ENCODE measurements around the gene CYP2S1. TPM values are rescaled to one million over a fixed set of nuclear protein-coding genes. Genes with fewer than 3 reads are reported as not detected.

The CYP2S1 gene
- total RNA-seq, 1 donor from 2014 or later = not detected

GRCh38 chr19:41156207-41156606, 36.8 kb upstream of the CYP2S1 start:
- Mint-ChIP-seq H3K4me3 (no peak overlapping the region), H3K9me3 (peaks cover 4% of the 10 kb centered on the region), H3K36me3 (ENCODE audit: low read depth) (no peaks in the 10 kb centered on the region), H3K4me1 (no peaks in the 10 kb centered on the region), H3K27ac (no peak overlapping the region), H3K27me3 (peaks cover 8% of the 10 kb centered on the region)
- intact Hi-C loops (cut with micrococcal nuclease) = no loop called here
- no peak for TF ChIP-seq CTCF (IDR thresholded peaks at IDR 0.05)
- ChIA-PET POLR2A (no interaction called here), CTCF (no interaction called here)
- ATAC-seq (ENCODE audit: low read depth) (no peak), DNase-seq (no peak)

- Mint-ChIP-seq H3K4me3 (no peak overlapping the region), H3K27ac (no peak overlapping the region), H3K4me1 (no peaks in the 10 kb centered on the region), H3K27me3 (peaks cover 8% of the 10 kb centered on the region), H3K36me3 (ENCODE audit: low read depth) (no peaks in the 10 kb centered on the region), H3K9me3 (peaks cover 4% of the 10 kb centered on the region)
- ChIA-PET POLR2A (no interaction called here), CTCF (no interaction called here)
- TF ChIP-seq CTCF (IDR thresholded peaks at IDR 0.05) = no peak
- DNase-seq = no peak
- no peak for ATAC-seq (ENCODE audit: low read depth)
- intact Hi-C loops (cut with micrococcal nuclease) = no loop called here
Observed at GRCh38 chr19:41159881-41160280, 33.1 kb upstream of the CYP2S1 start.

- intact Hi-C loops (cut with micrococcal nuclease) = no loop called here
- ChIA-PET POLR2A (no interaction called here), CTCF (no interaction called here)
- Mint-ChIP-seq H3K36me3 (ENCODE audit: low read depth) (no peaks in the 10 kb centered on the region), H3K4me3 (no peak overlapping the region), H3K4me1 (no peaks in the 10 kb centered on the region), H3K9me3 (no peaks in the 10 kb centered on the region), H3K27me3 (peaks cover 2% of the 10 kb centered on the region), H3K27ac (no peak overlapping the region)
- TF ChIP-seq CTCF (IDR thresholded peaks at IDR 0.05) = no peak
- ATAC-seq (ENCODE audit: low read depth) (no peak), DNase-seq (no peak)
Observed at GRCh38 chr19:41161903-41162302, 31.1 kb upstream of the CYP2S1 start.

GRCh38 chr19:41166944-41167804, 25.8 kb upstream of the CYP2S1 start:
- TF ChIP-seq CTCF (IDR thresholded peaks at IDR 0.05) = no peak
- DNase-seq (no peak), ATAC-seq (ENCODE audit: low read depth) (no peak)
- Mint-ChIP-seq H3K36me3 (ENCODE audit: low read depth) (no peaks in the 10 kb centered on the region), H3K27me3 (peaks cover 2% of the 10 kb centered on the region), H3K4me1 (no peaks in the 10 kb centered on the region), H3K4me3 (no peak overlapping the region), H3K27ac (no peak overlapping the region), H3K9me3 (no peaks in the 10 kb centered on the region)
- ChIA-PET POLR2A (no interaction called here), CTCF (no interaction called here)
- intact Hi-C loops (cut with micrococcal nuclease) = no loop called here

GRCh38 chr19:41172297-41173164, 20.5 kb upstream of the CYP2S1 start:
- no peak overlapping the region for H3K4me3 Mint-ChIP-seq
- peaks cover 5% of the 10 kb centered on the region for H3K27me3 Mint-ChIP-seq
- no peak for ATAC-seq (ENCODE audit: low read depth)
- ChIA-PET POLR2A (no interaction called here), CTCF (no interaction called here)
- no peak overlapping the region for H3K27ac Mint-ChIP-seq
- no peaks in the 10 kb centered on the region for H3K36me3 Mint-ChIP-seq (ENCODE audit: low read depth)
- intact Hi-C loops (cut with micrococcal nuclease) = no loop called here
- H3K4me1 Mint-ChIP-seq = peaks cover 5% of the 10 kb centered on the region
- no peak for TF ChIP-seq CTCF (IDR thresholded peaks at IDR 0.05)
- H3K9me3 Mint-ChIP-seq = no peaks in the 10 kb centered on the region
- no peak for DNase-seq
